Activated T-cell treated with anti-CD3 and anti-CD28 coated beads for 4 hours (primary cell): ENCODE results near the gene CATSPERB.
A peak's percentile ranks its signal among the peaks of the same experiment; 100 is the strongest.
"Not testable (repeated sequence)": the region's sequence is repeated elsewhere in the genome, so short reads cannot be mapped to it uniquely, and the experiment has no call there.

Source experiments
- DNase-seq: peaks from one replicate; pipeline ENCODE4 v3.0.0-alpha.2; 2020

Gene CATSPERB

GRCh38 chr14:91731018-91731417 lies 868 bp downstream of the CATSPERB start:
- no peak for DNase-seq

DNA sequence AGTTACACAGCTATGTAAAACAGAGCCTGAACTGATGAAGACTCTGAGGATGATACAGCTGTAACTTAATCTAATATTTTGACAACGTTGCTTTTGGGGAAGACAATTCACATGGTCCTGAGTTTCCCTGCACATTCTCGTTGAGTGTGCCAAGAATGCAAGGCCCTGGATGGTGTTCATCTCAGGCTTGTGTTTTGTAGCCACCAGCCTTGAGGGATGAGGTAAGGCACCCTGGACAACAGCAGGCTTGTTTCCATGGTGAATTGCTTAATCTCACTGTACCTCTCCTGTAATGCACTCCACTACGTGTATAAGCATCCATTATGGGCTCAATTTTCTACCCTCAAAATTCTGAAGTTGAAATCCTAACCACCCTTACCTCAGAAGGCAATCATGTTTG lies 2.1 kb downstream of the CATSPERB start:
- DNase-seq = no peak

DNA sequence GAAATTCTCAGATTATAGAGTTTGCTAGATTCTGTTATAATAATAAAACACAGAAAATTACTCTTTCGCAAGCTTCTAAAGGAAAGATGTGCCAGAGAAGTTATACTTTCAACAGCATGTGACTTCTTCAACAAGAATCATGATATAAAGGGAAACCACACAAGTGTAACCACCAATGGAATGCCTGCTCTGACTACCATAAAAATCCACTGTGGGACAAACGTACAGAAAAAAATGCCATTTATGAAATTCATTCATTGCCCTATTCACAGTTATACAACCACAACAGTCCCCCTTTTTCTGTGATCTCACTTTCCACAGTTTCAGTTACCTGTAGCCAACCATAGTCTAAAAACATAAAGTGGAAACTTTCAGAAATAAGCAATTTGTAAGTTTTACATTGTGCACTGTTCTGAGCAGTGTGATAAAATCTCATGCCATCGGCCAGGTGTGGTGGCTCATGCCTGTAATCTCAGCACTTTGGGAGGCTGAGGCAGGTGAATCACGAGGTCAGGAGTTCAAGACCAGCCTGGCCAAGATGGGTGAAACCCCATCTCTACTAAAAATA lies 3.2 kb downstream of the CATSPERB start:
- DNase-seq = no peak

GRCh38 chr14:91727121-91727520 lies 4.8 kb downstream of the CATSPERB start:
- DNase-seq = no peak

- DNase-seq = no peak
Measured at GRCh38 chr14:91723501-91723900, 8.4 kb downstream of the CATSPERB start.

DNA sequence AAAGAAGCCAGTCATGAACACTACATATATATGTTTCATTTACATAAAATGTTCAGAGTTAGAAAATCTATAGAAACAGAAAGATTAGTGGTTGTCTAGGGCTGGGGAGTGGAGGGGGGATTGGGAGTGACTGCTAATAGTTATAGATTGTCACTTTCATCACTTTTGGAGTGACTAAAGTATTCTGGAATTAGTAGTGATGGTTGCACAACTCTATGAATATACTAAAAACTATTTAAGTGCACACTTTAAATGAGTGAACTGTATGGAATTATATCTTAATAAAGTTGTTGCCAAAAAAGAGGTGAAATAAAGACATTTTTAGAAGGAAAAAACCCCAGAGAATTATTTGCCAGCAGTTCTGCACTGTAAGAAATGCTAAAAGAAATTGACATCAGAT lies 9.5 kb downstream of the CATSPERB start:
- no peak for DNase-seq

DNA sequence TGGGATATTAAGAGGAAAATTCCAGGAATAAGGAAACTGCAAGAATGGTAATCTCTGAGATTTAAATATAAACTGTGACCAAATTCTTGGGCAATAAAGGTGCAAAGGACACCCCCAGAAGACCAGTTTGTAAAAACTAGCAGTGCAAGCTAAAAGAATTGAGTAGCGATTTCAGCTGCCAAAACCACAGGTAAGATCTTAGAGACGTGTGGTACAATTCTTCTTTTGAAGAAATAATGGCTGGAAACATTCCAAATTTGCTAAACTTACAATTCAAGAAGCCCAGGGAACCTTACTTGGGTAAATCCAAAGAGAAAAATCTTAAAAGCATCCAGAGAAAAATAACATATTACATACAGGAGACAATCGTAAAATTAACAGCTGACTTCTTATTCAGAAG lies 12.0 kb downstream of the CATSPERB start:
- no peak for DNase-seq

DNA sequence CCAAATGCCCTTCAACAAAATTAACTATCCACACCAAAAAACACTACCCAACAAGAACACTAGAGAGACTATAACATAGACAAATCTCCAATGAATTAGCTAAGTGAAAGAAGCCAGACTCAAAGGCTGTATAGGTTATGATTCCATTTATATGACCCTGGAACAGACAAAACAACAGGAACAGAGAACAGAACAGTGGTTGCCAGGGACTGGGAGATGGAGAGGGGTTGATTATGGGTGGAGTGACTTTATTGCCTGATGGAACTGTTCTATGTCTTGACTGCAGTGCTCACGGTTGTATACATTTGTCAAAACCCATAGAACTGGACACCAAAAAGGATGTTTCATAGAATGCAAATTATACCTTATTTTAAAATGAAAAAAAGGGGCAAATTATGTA lies 14.9 kb downstream of the CATSPERB start:
- no peak for DNase-seq

GRCh38 chr14:91714805-91715204 lies 17.1 kb downstream of the CATSPERB start:
- DNase-seq = peak; percentile 1

DNA sequence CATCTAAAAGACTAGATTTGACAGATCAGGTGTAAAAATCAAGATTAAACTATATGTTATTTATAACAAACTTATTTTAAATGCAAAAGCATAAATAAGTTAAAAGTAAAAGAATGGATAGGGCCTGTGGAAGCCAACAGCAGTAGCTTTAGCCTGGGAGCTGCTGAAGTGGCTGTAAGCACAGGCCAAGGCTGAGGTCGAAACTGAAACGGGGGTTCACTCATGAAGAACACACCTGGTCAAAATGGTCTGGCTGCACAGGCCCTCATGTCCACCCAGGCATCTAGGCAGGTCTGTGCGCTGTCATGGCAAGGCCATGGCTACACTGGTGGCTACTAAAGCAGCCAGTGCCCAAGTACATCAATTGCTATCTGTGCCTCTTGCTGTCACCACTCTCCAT lies 23.1 kb downstream of the CATSPERB start:
- no peak for DNase-seq

GRCh38 chr14:91706996-91707395 lies 24.9 kb downstream of the CATSPERB start:
- no peak for DNase-seq

DNA sequence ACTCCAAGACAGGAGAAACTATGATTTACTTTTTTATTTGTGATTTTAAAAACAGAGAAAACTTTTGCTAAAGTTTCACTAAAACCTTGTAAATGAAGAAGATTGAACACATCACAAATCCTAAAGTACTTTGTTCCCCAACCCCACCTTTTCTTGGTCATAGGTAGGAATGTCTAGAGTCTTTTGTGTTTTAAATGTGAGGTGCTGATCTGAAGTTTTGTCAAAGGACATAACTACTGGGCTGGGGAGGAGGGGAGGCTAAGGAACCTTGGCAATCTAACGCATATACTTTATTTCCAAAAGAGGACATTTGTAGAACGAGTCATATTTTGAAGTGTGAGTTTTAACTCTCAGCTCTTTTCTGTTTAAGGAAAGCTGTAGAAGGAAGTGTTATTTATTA lies 37.2 kb downstream of the CATSPERB start:
- DNase-seq = no peak

GRCh38 chr14:91693346-91693745 lies 38.5 kb downstream of the CATSPERB start:
- no peak for DNase-seq

- no peak for DNase-seq
Measured at GRCh38 chr14:91692075-91692474, 39.8 kb downstream of the CATSPERB start.

DNA sequence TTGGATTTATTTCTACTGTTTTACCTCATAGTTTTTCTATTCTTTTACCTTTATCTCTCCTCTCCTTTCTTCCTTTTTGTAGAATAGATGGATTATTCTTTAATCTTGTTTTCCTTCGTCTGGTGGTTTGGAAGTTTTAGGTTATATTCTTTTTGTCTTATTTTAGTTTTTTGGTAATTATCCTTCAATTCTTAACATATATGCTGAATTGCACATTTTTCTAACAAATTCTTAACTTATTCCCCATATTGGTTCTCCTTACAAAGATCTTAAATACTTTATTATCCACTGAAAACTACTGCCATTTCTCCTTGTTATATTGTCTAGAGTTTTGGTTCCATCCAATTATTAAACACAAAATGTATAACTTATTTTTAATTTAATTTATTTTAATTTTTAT lies 42.3 kb downstream of the CATSPERB start:
- DNase-seq = no peak

- not testable (repeated sequence) for DNase-seq
Measured at GRCh38 chr14:91687436-91687835, 44.5 kb downstream of the CATSPERB start.

DNA sequence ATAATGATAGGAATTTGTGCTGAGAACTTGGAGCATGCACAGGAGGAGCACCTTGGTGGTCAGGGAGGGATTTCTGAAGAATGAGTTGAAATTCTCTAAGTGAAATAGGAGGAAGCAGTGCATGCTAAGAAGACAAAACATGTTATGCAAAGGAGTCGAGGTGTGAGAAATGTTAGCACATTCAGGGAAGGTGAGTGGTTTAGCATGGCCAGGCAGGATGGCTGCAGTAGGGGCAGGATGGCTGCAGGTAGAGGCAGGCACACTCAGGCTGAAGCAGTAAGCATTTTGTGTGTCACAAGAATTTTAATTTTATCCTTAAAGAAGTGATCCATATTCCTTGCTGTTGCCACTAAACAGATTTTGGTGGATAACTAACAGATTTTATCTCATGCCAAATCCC lies 46.3 kb downstream of the CATSPERB start:
- DNase-seq = no peak

- DNase-seq = no peak
Measured at GRCh38 chr14:91681893-91682563, 49.9 kb downstream of the CATSPERB start.

- DNase-seq = no peak
Measured at GRCh38 chr14:91681118-91681517, 50.8 kb downstream of the CATSPERB start.

- DNase-seq = no peak
Measured at GRCh38 chr14:91679273-91679672, 52.6 kb downstream of the CATSPERB start.

DNA sequence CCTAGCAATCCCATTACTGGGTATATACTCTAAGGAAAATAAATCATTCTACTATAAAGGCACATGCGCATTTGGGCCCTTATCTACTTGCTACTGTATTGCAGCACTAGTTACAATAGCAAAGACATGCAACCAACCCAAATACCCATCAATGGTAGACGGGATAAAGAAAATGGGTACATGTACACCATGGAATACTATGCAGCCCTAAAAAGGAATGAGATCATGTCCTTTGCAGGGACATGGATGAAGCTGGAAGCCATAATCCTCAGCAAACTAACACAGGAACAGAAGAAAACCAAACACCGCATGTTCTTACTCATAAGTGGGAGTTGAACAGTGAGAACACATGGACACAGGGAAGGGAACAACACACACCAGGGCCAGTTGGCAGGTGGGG lies 54.2 kb downstream of the CATSPERB start:
- DNase-seq = not testable (repeated sequence)

GRCh38 chr14:91674911-91675310 lies 57.0 kb downstream of the CATSPERB start:
- DNase-seq = no peak

DNA sequence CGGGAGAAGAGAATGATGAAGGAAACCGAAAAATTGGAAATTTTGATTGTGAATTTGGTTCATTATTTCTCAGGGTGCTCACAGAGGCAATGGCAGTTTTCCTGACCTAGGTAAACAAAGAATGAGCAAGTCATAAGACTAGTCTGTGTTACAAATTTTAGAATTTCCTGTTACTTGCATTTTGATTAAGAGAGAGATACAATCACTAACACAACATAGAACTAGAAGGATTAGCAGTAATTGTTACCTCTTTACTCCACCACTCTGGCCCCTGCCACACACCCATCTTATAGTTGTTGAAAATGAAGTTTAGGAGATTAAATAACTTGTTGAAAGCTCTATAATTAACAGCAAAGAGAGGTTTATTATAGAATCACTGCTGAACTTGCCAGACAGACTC lies 62.0 kb downstream of the CATSPERB start:
- no peak for DNase-seq

- not testable (repeated sequence) for DNase-seq
Measured at GRCh38 chr14:91667101-91667500, 64.8 kb downstream of the CATSPERB start.

GRCh38 chr14:91660790-91661189 lies 71.1 kb downstream of the CATSPERB start:
- DNase-seq = no peak
